ENCODE measurements around the gene MAST4.

The MAST4 gene

DNA sequence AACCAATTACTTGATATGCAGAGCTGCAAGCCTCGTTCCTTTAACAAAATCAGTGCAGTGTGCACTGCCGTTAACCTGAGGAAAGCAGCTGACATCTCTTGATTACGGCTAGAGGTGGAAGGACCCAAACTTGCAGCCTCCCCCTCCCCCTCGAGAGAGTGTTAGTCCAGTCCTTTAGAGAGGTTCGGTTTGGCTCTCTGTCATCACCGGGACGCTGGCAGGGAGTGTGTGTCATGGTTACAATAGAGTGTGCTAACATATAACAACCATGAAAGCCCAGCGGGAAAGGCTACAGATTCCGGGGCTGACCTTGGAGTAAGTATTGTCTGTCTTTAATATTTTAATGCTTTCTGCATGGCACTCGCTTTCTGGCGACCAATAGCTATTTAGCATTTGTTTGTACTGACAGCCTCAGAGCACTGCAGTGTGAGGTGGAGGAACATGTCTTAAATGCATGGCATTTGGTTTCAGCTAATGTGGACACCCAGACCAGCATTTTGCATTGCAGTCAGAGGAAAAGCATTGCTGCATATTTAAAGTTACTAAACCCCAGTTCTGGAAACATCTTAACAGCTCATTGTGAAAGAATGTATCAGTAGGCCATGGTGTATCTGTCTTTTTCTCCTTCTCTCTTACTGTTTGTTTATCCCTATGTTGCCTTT lies 362.9 kb downstream of the MAST4 start:
- DNase-seq (ENCODE audit: low spot score): no peak

DNA sequence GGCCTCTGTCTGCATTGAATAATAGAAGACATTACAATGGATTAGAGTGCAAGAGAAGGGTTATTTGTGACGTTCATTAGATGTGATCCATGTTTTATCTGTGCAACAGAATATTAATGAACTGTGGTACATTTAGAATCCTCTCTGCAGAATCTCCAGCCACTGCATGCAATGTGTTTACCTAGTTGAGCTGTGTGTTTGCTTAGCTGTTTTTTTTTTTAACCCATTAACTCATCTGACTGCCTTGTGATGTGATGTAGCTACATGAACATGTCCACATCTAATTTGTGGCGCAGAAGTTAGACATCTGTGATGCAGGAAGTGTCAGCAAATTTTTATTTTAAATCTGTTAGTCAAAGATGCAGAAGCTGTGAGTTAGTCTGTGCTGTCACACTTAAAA lies 363.5 kb downstream of the MAST4 start:
- no peak for DNase-seq (ENCODE audit: low spot score)

GRCh38 chr5:66960369-66961137 lies 364.4 kb downstream of the MAST4 start:
- DNase-seq (ENCODE audit: low spot score): no peak

GRCh38 chr5:66963559-66963971 lies 367.4 kb downstream of the MAST4 start:
- DNase-seq (ENCODE audit: low spot score): no peak

GRCh38 chr5:66966439-66966838 lies 370.2 kb downstream of the MAST4 start:
- no peak for DNase-seq (ENCODE audit: low spot score)

GRCh38 chr5:66967102-66967501 lies 370.9 kb downstream of the MAST4 start:
- no peak for DNase-seq (ENCODE audit: low spot score)

DNA sequence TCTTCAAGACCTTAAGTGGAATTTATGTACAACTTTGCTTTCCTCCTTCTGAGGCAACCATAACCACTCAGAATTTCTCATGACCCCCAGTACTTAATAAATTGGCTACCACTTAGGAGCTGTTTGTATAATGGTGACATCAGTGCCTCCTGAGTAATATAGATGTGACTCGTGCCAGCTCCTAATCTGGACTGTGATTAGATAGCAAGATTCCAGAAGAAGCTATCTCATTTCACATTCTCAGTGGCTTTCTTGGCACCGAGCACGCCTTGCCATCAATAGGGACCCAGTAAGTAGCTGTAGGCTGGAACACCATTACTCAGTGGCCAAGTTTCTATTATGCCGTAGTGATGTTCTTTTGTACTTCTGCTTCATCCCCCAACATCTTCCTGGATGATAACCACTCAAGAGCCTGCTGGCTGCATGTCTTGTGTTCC lies 371.7 kb downstream of the MAST4 start:
- DNase-seq (ENCODE audit: low spot score): no peak

DNA sequence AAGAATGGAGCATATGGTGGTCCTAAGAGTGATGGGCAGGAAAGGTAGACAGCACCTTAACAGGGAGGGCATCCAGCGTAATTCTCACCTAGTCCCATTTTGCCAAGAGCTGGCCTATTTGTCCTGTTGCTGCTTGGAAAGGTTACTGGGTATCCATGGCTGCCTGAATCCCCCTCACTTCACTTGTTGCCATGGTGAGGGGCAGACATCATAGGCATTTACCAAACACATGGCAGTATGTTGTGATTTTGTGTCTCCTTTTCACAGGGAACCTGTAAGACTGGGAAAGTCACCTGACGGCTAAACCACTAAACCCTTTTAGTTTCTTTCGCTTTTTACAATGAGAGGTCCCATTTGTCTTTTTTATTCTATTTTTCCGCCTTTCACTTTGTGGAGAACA lies 373.3 kb downstream of the MAST4 start:
- DNase-seq (ENCODE audit: low spot score): no peak

- no peak for DNase-seq (ENCODE audit: low spot score)
Observed at GRCh38 chr5:66969963-66970362, 373.8 kb downstream of the MAST4 start.

GRCh38 chr5:66972004-66972403 lies 375.8 kb downstream of the MAST4 start:
- no peak for DNase-seq (ENCODE audit: low spot score)

DNA sequence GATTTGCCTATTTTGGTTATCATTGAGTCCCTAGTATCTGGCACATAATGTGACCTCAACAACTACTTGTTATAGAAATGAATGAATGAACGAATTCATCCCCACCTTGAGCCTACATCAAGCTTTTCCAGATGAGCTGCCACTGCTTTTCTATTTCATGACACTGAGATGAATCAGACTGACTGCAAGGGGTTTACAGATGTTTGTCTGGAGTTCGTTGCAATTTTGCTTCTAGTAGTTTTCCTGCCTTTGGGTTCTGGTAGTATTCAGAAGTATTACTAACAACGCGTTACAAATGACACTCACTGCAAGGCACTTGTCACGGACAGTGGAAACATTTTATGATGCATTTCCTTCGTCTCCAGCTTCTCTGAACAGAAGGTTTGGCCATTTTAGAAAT lies 378.1 kb downstream of the MAST4 start:
- no peak for DNase-seq (ENCODE audit: low spot score)

DNA sequence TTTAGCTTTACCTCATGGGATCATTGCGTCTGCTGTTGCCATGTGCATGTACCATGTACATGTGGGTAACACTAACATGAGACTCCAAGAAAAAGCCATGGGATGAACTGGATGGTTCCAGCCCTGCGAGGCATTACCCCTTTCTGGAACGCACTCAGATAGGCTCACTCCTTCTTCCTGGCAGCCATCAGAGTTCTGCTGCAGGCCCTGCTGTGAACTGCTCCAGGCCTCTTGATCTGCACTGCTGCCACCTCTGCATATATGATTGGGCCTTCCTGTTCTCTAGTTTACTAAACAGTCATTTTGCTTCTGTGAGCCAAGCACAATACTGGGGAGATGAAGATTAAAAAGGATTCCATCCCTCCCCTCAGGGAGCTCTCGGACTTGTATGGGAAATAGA lies 379.9 kb downstream of the MAST4 start:
- DNase-seq (ENCODE audit: low spot score): no peak

DNA sequence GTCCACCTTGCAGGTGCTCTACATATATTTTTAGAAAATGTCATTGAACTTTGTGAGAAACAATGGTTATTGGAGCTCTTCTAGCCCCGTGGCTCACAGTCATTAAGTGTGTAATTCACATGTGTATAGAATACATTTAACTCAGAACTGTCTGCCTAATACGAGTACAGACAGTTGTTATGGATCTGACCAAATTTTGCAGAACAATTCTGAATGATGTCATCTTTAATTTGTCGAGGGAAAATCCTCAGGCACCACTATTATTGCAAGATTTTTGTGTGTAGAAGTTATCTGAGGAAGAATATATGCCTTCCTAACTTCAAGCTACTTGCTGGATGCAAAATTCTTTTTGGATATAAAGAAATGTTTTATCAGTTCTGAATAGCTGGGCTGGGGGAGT lies 383.5 kb downstream of the MAST4 start:
- no peak for DNase-seq (ENCODE audit: low spot score)

- no peak for DNase-seq (ENCODE audit: low spot score)
Observed at GRCh38 chr5:66981266-66982055, 385.3 kb downstream of the MAST4 start.

- no peak for DNase-seq (ENCODE audit: low spot score)
Observed at GRCh38 chr5:66982056-66982387, 385.8 kb downstream of the MAST4 start.

GRCh38 chr5:66982470-66982869 lies 386.3 kb downstream of the MAST4 start:
- no peak for DNase-seq (ENCODE audit: low spot score)

- DNase-seq (ENCODE audit: low spot score): no peak
Observed at GRCh38 chr5:66985417-66985816, 389.2 kb downstream of the MAST4 start.

GRCh38 chr5:66986009-66986408 lies 389.8 kb downstream of the MAST4 start:
- no peak for DNase-seq (ENCODE audit: low spot score)

GRCh38 chr5:66986534-66986933 lies 390.3 kb downstream of the MAST4 start:
- DNase-seq (ENCODE audit: low spot score): no peak

- DNase-seq (ENCODE audit: low spot score): no peak
Observed at GRCh38 chr5:66987126-66987525, 390.9 kb downstream of the MAST4 start.

- no peak for DNase-seq (ENCODE audit: low spot score)
Observed at GRCh38 chr5:66987540-66987939, 391.3 kb downstream of the MAST4 start.

DNA sequence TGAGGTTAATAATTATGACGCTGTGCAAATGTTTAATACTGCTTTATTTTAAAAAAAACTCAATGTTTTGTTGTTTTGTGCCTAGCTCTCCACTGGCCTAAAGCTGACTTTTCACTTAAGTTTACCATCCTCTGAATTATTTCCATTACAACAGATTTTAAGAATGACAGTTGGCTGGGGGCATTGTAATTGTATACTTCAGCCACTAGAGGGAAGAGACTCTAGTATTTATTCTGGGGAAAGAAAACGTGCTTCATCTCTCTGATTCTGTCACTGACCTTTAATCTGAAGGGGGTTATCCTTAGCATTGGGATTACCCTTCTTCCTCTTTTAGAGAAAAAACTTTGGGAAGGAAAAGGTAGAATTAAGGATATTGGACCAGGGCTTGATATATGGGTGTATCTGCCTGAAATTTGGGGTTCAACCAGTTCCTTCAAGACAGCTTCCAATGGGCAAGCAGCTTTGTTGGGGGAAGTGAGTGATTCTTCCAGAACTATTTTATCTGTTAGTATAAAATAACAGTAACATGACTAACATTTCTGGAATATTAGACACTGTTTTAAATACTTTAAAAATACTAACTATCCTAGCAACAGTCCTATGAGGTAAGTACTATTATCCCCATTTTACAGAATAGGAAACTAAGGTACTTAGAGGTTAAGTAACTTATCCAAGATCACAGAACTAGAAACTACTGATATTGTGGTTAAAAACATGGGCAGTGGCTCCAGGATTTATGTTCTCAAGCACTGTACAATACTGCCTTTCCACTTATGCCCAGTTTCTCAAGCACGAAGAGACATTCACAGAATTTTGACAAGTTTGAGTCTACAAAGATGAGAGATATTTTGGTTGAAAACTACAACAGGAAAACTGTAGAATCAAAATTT lies 392.0 kb downstream of the MAST4 start:
- peak; percentile 31 for DNase-seq (ENCODE audit: low spot score)

Measured in SK-N-DZ (cell line).